ENCODE data around the gene ABLIM2.

The ABLIM2 gene

DNA sequence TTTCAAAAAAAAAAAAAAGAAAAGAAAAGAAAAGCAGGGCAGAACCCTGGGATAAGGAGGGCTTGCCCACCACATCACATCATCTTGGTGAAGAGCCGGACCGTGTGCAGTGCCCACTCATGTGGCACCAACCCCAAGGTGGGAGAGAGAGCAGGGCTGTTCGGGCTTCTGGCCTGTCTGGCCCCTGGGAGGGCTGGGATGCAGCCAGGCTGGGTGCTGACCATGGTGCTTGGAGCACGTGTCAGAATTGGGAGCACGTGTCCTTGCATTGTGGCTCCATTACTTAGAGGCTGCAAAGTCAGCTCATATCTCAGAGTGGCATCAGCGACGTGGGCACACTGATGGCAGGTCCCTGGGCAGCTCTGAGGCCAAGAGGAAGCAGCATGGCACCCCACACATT lies 118.0 kb downstream of the ABLIM2 start:
- no peak for ATAC-seq

DNA sequence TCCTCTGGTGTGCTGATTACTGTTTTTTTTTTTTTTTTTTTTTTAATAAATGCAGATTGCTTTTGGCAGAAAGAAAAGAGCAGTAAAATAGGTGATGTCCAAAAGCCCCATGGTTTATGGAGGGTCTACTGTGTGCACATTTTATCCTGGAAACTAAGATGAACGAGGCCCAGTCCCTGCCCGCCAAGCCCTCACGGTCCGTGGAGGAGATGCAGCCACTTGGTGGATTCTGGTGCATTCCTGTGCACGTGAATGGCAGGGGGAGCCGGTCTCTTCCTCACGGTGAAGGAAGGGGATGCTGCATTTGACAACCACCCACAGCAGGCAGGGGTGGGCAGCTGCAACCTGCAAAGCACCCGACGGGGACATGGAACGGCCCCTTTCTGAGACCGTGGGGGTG lies 118.8 kb downstream of the ABLIM2 start:
- no peak for ATAC-seq

DNA sequence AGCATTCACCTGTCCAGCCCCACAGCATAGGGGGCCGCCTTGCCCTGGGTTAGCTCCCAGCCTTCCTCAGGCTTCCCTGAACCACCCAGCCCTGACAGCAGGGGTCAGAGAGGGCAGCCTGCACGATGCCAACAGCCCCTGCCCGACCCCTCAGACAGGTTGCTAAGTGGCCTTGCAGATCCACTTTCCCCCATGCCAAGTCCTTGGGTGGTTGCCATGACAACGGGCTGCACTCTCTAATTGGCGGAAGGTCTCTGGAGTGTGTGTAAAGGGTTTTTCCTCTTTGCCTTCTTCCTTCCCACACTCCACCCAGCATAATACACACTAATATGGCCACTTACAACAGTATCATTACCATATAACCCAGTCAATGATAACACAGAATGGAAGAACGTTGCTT lies 119.3 kb downstream of the ABLIM2 start:
- no peak for ATAC-seq

DNA sequence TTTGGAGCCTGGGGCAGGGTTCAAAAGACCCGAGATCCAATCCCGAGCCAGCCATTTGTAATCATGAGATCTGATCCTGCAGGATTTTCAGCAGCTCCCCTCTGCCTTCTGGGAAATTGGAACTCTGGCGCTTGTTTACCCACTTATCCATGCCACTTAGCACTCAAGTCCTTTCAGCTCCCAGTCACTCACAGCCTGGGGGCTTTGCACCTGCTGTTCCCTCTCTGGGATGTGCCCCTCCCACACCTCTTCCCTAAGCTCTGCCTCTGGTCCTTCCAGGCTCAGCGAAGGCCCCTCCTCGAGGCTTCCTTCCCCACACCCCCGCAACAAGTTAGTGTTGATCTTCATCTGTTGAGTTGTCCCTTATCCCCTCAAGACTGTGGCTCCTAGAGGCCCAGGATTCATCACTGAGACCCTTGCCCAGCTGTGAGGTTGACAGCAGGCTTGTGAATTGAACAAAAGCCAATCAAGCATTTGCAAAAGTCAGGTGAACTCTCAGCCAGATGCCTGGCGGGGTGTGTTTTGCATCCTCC lies 119.8 kb downstream of the ABLIM2 start:
- ATAC-seq: no peak

DNA sequence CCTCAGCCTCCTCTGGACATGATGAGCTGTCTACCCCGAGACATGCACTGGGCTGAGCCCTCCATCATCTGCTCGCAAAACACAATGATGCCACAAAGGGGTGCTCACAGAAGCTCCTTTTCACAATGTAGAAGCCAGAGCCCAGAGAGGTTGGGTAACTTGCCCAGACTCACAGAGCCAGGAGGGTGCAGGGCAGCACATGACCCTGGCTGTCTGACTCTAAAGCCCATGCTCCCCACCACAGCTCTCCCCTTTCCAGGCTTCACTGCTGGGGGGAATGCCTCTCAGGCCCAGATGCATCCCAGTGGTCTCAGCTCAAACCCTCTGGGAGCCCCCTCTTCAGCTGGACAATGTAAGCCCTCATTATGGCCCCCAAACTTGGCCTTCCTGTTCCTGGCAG lies 120.5 kb downstream of the ABLIM2 start:
- ATAC-seq: no peak

DNA sequence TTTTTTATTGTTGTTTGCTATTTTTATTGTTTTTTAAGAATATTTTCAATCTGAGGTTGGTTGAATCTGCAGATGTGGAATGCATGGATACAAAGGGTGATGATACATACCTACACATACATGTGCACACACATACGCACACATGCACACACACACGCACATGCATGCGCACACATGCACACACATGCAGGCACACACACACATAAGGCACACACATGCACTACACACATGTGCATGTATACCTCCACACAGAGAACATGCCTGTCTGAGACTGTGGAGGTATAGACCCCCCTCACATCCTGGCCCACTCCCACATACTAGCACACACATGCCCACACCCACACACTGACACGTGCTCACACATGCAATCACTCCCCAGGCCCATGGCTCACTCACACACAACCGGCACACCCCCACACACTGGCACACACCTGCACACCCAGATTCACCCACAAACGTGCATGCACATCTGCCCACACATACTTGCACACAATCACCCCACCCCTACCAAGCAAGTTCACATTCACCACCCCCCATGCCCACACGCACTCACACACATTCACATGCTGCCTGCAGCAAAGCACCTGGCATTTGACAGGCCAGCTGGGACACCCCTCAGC lies 121.4 kb downstream of the ABLIM2 start:
- no peak for ATAC-seq

DNA sequence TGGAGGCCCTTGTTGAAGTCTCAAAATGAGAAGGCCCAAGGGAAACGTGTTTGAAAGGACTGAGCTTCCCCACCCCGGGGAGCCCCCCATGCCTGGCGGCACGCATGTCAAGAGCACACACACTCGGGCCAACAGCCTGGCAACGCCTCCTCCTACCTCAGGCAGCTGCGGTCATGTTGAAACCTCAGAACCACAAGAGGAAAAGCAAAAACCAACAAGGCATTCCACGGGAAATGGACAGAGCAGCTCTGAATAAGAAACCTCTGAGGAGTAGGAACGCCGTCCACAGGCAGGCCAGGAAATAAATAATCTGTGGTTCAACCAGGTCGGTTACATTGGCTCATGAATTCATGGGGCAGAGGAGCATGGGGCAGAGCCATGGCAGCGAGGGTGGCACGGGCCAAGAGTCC lies 123.2 kb downstream of the ABLIM2 start:
- no peak for ATAC-seq

DNA sequence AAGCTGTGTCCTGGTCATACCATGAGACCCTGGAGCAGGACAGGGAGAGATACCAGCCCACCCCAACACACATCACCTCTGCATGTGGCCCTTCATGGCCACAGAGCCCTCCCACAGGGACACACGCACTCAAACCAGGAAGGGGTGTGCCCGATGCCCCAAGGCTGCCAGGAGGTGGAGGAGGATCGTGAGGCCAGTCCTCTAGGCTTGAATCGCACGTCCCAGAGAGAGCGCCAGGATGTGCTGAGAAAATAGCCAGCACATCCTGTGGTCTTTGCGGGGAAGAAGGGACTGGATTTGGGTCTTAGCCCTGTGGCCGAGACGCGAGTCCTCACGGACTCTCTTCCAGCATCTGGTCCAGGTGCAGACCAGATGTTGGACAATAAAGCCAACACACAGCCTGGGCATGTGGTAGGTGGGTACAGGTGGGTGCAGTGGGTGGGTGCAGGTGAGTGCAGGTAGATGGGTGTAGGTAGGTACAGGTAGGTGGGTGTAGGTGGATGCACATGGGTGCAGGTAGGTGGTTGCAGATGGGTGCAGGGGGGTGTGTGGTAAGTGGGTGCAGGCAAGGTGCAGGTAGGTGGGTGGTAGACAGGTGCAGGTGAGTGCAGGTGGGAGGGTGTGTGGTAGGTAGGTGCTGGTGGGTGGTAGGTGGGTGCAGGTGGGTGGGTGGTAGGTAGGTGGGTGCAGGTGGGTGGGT lies 124.6 kb downstream of the ABLIM2 start:
- ATAC-seq: no peak

DNA sequence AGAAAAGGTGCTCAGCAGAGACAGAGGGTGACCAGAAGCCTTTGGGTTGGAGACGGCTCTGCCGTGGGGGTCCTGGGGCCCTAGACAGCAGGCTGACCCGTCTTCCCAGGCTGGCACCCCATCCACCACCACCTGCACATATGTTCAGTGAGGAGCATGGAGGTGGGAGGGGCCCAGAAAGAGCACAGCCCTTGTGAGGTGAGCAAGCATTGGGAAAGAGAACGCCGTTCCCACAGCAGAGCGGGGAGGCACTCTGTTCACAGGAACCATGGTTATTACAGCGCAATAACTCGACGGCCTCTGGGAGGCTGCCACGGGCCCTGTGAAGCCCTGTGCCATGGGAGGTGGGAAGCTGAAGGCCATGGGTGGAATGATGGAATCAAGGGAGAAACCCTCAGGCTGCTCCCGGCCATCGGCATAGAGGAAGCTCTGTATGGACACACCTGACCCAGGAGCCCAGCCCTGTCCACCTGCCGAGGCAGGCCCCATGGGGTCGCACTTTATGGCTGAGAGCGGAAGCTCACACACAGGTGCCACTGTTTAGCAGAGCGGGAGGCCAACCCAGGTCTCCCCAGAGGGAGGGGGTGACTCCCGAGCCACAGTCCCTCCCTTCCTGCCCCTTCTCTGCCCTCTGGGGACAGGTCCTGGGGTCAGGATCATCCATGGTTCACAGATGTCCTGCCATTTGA lies 125.4 kb downstream of the ABLIM2 start:
- no peak for ATAC-seq

DNA sequence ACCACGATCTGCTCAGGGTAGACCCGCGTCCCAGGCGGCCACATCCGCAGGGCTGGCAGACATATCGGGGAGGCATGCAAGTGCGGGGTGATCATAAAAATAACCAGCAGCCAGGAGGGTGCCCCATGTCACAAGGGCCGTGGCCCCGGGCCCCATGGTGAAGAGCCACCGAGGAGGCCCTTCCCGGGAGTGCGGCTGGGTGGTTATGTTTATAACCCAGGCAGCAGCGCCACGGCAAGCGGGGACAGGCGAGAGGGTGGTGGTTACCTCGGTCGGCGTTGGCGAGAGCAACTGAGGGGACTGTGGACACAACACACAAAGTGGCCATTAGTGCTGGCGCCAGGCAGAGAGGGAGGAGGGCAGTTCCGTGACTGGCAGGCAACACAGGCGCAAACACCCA lies 126.2 kb downstream of the ABLIM2 start:
- ATAC-seq: no peak

DNA sequence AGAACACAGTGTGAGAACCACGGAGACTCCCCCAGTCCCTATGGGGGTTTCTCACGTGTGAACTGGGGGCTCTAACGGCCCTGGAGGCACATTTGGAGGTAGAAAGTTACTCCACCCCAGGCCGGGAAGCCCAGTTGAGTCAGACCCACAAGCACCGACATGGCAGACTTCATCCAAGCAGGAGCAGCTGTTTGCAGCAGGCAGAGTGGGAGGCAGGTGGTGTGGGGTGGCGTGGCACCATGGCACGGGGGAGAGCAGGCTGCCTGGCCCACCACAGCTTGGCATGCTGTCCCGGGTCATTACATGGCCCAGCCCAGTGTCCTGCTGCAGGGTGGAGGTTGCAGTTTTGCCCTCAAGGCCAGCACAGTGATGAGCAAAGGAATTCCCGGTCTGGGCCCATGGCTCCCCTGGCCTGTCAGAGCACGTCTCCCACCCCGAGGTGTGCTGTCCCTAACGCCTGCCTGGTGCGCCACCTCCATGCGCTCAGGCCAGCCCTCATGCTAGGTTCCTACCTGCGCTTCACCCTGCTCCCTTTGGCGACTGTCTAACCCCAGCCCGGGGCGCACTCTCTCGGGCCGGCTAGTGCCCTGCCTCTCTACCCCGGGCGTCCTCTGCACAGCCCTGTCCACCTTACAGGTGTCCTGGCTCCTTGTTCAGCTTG lies 128.4 kb downstream of the ABLIM2 start:
- no peak for ATAC-seq

DNA sequence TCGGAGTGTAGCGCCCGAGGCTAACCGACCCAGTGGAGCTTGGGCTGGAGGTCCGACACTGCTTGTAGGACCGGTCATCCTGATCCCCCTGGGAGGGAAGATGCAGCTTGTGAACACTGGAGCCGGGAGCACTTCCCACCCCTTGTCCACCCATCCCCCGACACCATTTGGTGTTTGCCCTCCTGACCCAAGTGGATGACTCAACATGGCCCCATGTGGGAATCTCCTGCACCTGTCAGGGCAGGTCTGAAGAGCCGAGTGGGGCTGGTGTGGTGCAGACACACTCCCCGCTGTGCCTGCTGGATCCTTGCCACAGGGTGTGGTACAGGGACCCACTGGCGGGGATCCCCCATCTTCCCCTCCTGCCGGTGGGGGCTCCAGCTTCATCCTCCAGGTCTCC lies 128.9 kb downstream of the ABLIM2 start:
- no peak for ATAC-seq

DNA sequence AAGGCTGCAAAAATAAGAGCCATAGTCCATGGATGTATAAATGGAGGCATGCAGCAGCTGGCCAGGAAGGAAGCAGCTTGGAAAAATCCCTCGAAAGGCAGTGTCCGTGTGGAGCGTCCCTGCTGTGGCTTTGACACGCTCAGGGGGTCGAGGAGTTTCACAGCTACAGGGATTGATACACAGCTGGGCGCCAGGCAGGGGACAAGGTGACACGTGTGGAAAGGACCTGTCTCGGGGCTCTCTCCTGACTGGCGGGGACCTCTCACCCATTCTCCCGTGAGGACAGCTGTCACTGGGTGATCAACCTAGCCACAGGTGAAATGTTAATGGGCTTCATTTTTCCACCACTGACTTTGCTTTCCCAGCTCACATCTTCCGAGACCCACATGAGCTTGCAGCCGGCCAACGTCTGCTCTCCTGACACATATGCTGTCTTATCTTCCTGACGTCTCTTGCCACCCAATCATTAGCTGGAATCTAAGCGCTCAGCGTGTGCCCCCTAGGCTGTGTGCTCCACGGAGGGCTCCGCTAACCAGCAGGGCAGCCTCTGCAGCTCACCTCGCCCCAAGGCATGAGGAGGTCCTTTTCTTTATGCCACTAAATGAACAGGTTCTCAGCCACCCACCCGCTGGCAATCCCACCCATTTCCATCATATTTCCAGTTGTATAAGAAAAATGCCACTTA lies 129.6 kb downstream of the ABLIM2 start:
- ATAC-seq: no peak

DNA sequence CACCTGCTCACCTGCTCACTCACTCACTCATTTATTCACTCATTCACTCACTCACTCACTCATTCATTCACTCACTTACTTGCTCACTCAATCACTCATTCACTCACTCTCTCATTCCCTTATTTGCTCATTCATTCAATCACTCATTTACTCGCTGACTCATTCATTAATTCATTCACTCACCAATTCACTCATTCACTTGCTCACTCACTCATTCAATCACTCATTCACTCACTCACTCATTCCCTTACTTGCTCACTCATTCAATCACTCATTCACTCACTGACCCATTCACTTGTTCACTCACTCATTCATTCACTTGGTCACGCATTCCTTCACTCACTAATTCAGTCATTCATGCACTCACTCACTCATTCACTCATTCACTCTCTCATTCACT lies 130.2 kb downstream of the ABLIM2 start:
- ATAC-seq: no peak

DNA sequence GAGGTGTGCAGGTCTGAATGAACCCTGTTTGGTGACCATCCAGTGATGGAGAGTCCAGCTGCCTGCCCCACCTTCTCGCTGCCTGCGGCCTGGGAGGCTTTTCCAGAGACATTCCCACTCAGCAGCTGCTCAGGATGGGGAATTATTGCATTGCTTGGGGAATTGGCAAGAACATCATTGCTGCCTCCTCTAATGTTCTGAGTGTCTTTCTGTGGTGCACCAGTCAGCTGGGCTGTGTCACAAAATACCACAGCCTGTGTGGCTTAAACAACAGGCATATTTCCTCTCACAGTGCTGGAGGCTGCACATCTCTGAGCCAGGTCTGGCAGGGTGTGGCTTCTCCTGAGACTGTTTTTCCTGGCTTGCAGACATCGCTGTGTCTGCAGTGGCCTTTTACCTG lies 132.2 kb downstream of the ABLIM2 start:
- ATAC-seq: no peak

DNA sequence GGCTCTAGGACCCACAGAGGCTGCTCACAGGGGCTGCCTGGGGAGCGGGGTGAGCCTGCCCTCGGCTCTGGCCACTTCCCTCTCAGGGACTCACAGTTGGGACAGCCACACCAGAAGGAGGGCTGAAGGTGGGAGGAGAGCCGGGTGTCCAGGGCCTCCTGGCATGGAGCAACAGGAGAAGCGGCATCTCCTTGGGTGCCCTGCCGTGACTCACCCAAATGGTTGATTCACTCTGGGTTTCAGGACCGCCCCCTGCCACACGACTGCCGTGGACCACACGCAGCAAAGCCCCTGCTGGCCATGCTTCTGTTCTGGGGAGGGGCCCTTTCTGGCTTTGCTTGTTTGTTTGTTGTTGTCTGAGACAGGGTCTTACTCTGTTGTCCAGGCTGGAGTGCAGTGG lies 132.9 kb downstream of the ABLIM2 start:
- no peak for ATAC-seq

DNA sequence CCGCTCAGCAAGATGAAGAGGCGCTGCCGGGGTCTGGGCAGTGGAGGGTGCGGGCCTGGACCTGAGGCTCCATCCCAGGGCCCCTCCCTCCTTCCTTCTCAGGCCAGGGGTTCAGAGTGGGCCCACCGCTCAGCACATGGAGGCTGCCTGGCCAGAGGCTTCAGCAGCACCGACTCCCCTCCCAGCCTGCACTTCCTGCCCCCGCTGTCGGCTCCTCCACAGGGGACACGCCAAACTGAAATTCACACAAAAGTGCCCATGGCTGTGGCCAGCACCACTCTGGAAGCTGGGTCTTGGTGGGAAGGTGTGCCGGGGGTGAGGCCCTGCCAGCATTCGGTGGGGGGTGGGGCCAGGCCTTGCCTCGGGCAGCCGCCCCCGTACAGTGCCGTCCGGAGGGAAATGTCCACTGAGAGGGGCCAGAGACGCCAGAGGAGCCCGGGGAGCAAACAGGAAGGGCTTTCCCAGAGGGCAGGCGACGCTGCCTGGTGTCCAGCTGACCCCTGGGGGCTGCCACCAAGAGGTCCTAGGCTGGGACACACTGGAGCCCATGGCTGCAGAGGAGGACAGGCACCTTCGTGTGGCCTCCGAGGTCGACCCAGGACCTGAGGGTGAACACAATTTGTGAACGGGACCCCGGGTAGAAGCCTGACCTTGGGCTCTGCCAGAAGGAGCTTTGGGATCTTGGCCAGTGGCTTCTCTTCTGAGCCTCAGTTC lies 134.4 kb downstream of the ABLIM2 start:
- no peak for ATAC-seq

DNA sequence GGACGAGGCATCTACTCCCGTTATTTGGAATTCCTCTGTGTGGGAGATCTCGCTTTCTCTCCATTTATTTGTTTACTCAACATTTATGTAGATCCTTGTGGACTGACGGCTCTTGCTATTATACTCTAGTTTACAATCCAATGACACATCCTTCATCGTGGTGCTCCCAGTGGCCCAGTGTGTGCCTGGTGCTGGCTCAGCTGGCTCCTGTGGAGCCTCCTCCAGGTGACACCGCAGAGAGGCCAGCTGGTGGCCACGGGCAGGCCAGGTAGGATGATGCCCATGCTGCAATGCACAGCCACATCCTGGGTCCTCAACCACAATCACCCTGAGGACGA lies 134.9 kb downstream of the ABLIM2 start:
- no peak for ATAC-seq

DNA sequence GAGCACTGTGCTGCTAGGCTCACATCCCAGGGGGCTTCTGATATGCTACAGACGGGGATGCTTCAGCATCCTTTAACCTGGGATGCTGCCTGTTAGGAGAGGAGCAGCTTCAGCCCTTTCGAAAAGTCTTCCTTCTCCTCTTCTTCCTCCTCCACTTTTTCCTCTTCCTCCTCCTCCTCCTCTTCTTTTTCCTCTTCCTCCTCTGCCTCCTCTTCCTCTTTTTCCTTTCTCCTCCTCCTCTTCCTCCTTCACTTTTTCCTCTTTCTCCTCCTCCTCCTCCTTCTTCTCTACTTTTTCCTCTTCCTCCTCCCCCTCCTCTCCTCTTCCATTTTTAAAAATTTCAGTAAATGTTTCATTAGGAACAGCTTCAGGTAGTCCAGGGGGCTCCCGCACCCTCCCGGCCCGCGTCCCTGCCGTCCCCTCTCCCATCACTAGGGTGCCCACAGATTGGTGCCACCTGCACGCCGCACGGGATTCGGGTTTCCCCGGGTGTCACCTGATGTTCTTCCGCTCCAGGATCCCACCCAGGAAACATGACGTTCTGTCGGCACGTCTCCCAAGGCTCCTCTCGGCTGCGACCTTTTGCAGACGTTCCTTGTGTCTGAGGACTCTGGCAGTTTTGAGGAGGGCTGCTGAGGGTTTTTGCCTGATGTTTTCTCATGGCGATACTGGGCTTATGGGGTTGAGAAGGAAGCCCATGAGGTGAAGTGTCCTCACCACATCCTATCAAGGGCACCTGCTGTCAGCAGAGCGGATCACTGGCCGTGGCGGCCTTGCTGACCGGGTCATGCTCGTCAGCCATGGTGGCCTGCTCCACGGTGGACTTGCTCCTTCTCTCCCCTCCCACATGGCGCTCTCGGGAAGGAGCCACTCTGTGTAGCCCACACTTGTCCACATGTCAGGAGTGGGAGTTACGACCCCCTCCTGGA lies 135.6 kb downstream of the ABLIM2 start:
- no peak for ATAC-seq

DNA sequence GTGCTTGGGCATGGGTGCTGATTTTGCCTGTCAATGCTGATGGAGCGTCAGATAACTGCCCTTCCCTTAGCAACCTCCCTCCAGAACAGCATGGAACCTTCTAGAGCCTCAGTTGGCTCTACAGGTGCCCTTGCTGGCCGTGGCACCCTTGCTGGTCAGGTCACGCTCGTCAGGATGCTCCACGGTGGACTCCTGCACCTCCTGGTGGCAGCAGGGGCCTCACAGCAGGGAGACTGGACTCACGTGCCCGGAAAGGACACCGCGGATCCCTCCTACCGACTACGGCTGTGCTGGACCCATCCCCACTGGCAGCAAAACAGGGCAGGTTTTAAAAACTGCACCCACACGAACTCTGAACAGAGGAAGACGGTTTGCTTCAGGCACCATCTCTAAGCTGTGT lies 136.8 kb downstream of the ABLIM2 start:
- no peak for ATAC-seq
